Measurements from ENCODE around the gene CDK6.

The CDK6 gene

GRCh38 chr7:92793656-92794205, 42.6 kb downstream of the CDK6 start:
- Histone ChIP-seq H3K4me1 (ENCODE audit: control insufficient read depth, insufficient read depth, low read length) (peaks cover 2% of the 10 kb centered on the region; the same call in 1 of the 2 replicates), H3K36me3 (ENCODE audit: control insufficient read depth, insufficient read depth, low read length) (no peaks in the 10 kb centered on the region; the same call in 1 of the 2 replicates), H3K27ac (ENCODE audit: low read depth, low read length) (no peak overlapping the region), H3K27me3 (ENCODE audit: control insufficient read depth, insufficient read depth, low read length) (no peaks in the 10 kb centered on the region), H3K9me3 (ENCODE audit: control insufficient read depth, insufficient read depth, low read depth, low read length) (peaks cover 13% of the 10 kb centered on the region), H3K9ac (ENCODE audit: low read length) (no peak overlapping the region), H3K4me3 (ENCODE audit: low read depth, low read length) (no peak overlapping the region)

GRCh38 chr7:92790992-92791391, 45.4 kb downstream of the CDK6 start:
- H3K9ac ChIP-seq (ENCODE audit: low read length): no peak overlapping the region
- no peaks in the 10 kb centered on the region; the same call in 1 of the 2 replicates for H3K36me3 ChIP-seq (ENCODE audit: control insufficient read depth, insufficient read depth, low read length)
- H3K9me3 ChIP-seq (ENCODE audit: control insufficient read depth, insufficient read depth, low read depth, low read length): peaks cover 17% of the 10 kb centered on the region
- H3K4me1 ChIP-seq (ENCODE audit: control insufficient read depth, insufficient read depth, low read length): peaks cover 3% of the 10 kb centered on the region; the same call in 1 of the 2 replicates
- H3K4me3 ChIP-seq (ENCODE audit: low read depth, low read length): no peak overlapping the region
- no peaks in the 10 kb centered on the region for H3K27me3 ChIP-seq (ENCODE audit: control insufficient read depth, insufficient read depth, low read length)
- no peak overlapping the region for H3K27ac ChIP-seq (ENCODE audit: low read depth, low read length)

DNA sequence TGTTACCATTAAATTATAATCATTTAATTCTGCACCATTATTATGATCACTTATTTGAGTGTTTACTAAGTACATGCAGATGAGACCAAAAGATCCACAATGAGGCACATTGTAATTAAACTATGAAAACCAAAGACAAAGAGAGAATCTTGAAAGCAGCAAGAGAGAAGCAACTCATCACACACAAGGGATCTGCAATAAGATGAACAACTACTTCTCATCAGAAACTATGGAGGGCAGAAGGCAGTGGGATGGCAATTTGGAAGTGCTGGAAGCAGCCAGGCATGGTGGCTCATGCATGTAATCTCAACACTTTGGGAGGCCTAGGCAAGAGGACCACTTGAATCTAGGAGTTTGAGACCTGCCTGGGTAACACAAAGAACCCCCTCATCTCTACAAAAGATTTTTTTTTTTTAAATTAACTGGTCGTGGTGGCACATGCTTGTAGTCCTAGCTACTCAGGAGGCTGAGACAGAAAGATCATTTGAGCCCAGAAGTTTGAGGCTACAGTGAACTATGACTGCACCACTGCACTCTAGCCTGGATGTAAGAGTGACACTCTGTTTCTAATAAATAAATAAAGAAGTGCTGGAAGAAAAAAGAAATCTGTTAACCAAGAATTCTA, 47.7 kb downstream of the CDK6 start:
- H3K27me3 ChIP-seq (ENCODE audit: control insufficient read depth, insufficient read depth, low read length): no peaks in the 10 kb centered on the region
- no peak overlapping the region for H3K27ac ChIP-seq (ENCODE audit: low read depth, low read length)
- H3K4me3 ChIP-seq (ENCODE audit: low read depth, low read length): no peak overlapping the region
- no peak overlapping the region for H3K9ac ChIP-seq (ENCODE audit: low read length)
- H3K9me3 ChIP-seq (ENCODE audit: control insufficient read depth, insufficient read depth, low read depth, low read length): peaks cover 17% of the 10 kb centered on the region
- H3K4me1 ChIP-seq (ENCODE audit: control insufficient read depth, insufficient read depth, low read length): peaks cover 14% of the 10 kb centered on the region
- no peaks in the 10 kb centered on the region; the same call in 1 of the 2 replicates for H3K36me3 ChIP-seq (ENCODE audit: control insufficient read depth, insufficient read depth, low read length)

GRCh38 chr7:92785923-92786322, 50.5 kb downstream of the CDK6 start:
- H3K4me1 ChIP-seq (ENCODE audit: control insufficient read depth, insufficient read depth, low read length): peaks cover 31% of the 10 kb centered on the region
- no peak overlapping the region for H3K27ac ChIP-seq (ENCODE audit: low read depth, low read length)
- no peaks in the 10 kb centered on the region for H3K27me3 ChIP-seq (ENCODE audit: control insufficient read depth, insufficient read depth, low read length)
- H3K9me3 ChIP-seq (ENCODE audit: control insufficient read depth, insufficient read depth, low read depth, low read length): peaks cover 16% of the 10 kb centered on the region
- H3K36me3 ChIP-seq (ENCODE audit: control insufficient read depth, insufficient read depth, low read length): no peaks in the 10 kb centered on the region; the same call in 1 of the 2 replicates
- no peak overlapping the region for H3K4me3 ChIP-seq (ENCODE audit: low read depth, low read length)
- no peak overlapping the region for H3K9ac ChIP-seq (ENCODE audit: low read length)

GRCh38 chr7:92784935-92785334, 51.4 kb downstream of the CDK6 start:
- Histone ChIP-seq H3K36me3 (ENCODE audit: control insufficient read depth, insufficient read depth, low read length) (no peaks in the 10 kb centered on the region), H3K4me1 (ENCODE audit: control insufficient read depth, insufficient read depth, low read length) (peaks cover 31% of the 10 kb centered on the region), H3K9ac (ENCODE audit: low read length) (no peak overlapping the region), H3K4me3 (ENCODE audit: low read depth, low read length) (no peak overlapping the region), H3K9me3 (ENCODE audit: control insufficient read depth, insufficient read depth, low read depth, low read length) (peaks cover 11% of the 10 kb centered on the region), H3K27me3 (ENCODE audit: control insufficient read depth, insufficient read depth, low read length) (no peaks in the 10 kb centered on the region), H3K27ac (ENCODE audit: low read depth, low read length) (no peak overlapping the region)

DNA sequence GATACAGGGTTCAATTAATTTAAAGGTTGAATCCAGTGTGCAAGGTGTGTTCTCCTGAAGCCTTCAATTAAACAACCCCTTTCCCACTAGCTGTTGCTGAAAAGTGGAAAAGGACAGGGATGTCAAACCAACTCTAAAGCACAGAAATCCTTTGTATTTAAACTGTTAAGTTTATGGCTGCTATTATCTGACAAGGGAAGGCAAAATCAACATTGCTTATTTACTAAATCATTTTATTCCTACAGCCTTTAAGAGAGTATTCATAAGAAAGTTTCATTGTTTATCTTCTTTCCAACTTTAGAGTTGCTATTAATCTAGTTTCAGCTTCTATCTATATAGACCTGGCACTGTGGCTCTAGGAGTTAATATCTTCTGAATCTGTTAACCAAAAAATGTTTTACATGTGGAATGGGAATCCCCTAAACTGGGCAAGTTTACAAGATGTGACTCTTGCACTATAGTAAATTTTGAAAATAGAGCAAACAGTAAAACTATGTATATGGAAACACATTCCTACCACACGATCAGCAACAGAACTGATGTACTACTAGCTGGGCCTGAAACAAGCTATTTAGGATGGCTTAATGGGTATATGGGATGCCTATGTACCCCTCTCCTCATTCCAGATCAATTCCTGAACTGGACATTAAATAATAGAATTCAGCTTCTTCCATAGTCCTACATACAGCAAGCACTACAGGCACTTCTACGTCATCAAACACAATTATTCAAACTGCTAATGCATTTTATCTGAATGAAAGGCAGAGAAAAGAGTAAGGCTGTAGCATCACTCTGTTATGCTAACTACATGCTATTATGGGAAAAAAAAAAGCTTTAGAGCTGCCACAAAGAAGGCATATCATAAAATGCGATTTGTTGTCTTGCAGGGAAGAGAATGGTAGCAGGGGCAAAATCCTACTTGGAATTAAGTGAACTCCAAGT, 52.8 kb downstream of the CDK6 start:
- peaks cover 2% of the 10 kb centered on the region for H3K9me3 ChIP-seq (ENCODE audit: control insufficient read depth, insufficient read depth, low read depth, low read length)
- no peaks in the 10 kb centered on the region for H3K36me3 ChIP-seq (ENCODE audit: control insufficient read depth, insufficient read depth, low read length)
- no peak overlapping the region for H3K9ac ChIP-seq (ENCODE audit: low read length)
- H3K4me3 ChIP-seq (ENCODE audit: low read depth, low read length): no peak overlapping the region
- no peak overlapping the region for H3K27ac ChIP-seq (ENCODE audit: low read depth, low read length)
- peaks cover 31% of the 10 kb centered on the region for H3K4me1 ChIP-seq (ENCODE audit: control insufficient read depth, insufficient read depth, low read length)
- no peaks in the 10 kb centered on the region for H3K27me3 ChIP-seq (ENCODE audit: control insufficient read depth, insufficient read depth, low read length)

DNA sequence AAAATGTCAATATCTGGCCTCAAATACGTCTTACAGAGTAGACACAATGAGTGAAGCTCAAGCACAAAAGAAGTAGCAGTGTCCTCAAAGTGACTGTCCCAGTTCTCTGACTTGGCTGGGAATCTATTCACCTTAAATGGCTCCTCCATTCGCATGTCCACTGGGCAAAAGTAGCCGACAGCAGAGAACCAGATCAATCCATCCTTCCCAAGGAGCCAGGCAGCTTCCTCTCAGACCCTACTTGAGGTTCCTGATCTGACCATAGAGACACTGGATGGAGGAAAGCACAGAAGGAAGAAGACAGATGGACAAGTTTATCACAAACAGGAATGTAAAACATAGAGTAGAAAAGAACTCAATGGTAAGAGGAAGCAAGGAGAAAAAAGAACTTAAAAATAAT, 53.5 kb downstream of the CDK6 start:
- H3K27ac ChIP-seq (ENCODE audit: low read depth, low read length): no peak overlapping the region
- peaks cover 3% of the 10 kb centered on the region; the same call in 1 of the 2 replicates for H3K9me3 ChIP-seq (ENCODE audit: control insufficient read depth, insufficient read depth, low read depth, low read length)
- no peak overlapping the region for H3K4me3 ChIP-seq (ENCODE audit: low read depth, low read length)
- H3K36me3 ChIP-seq (ENCODE audit: control insufficient read depth, insufficient read depth, low read length): no peaks in the 10 kb centered on the region
- H3K4me1 ChIP-seq (ENCODE audit: control insufficient read depth, insufficient read depth, low read length): peaks cover 31% of the 10 kb centered on the region
- H3K9ac ChIP-seq (ENCODE audit: low read length): no peak overlapping the region
- H3K27me3 ChIP-seq (ENCODE audit: control insufficient read depth, insufficient read depth, low read length): no peaks in the 10 kb centered on the region

DNA sequence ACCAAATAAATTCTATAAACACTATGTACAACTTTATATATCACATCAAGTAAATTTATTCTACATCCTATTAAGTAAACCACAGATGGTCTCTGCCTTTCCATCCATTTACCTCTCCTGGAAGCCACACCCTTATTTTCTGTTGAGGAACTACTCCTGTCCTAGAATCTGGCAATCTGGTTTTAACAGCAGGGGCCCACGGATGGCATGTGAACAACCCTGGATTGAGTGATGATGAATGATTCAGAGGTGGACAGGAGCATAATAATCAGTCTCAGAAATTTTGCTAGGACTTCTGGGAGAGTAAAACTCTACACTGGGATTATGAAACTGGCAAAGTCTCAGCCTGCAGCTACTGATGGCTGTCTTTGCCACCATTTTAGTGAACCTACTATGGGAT, 54.1 kb downstream of the CDK6 start:
- Histone ChIP-seq H3K27ac (ENCODE audit: low read depth, low read length) (no peak overlapping the region), H3K4me1 (ENCODE audit: control insufficient read depth, insufficient read depth, low read length) (peaks cover 31% of the 10 kb centered on the region), H3K4me3 (ENCODE audit: low read depth, low read length) (no peak overlapping the region), H3K9me3 (ENCODE audit: control insufficient read depth, insufficient read depth, low read depth, low read length) (peaks cover 3% of the 10 kb centered on the region; the same call in 1 of the 2 replicates), H3K27me3 (ENCODE audit: control insufficient read depth, insufficient read depth, low read length) (no peaks in the 10 kb centered on the region), H3K9ac (ENCODE audit: low read length) (no peak overlapping the region), H3K36me3 (ENCODE audit: control insufficient read depth, insufficient read depth, low read length) (no peaks in the 10 kb centered on the region)

DNA sequence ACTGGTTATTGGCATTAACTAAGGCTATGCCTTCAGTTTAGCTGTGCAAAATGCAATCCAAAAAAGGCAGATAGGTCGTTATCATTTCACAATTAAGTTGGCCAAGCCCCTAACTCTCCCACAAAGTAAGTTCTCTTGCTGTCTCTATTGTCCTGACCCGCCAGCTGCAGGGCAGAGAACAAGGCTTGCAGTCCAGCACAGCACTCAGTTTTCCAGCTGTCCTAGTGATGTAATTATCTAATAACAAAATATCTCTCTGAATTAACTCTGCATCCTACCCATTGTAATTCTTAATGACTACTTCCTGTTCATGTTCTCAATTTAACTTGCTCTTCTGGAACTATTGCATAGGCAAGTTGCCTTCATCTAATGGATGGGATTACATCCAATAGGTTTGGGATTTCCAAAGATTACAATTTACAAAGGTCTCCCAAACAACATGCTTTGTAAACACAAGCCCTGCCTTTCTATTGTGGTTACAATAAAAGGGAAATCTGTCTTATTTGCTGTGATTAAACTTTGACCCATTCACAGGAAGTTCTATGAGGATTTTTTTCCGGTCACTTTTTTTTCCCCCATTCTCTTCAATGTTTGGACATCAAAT, 55.2 kb downstream of the CDK6 start:
- Histone ChIP-seq H3K27ac (ENCODE audit: low read depth, low read length) (no peak overlapping the region), H3K4me3 (ENCODE audit: low read depth, low read length) (no peak overlapping the region), H3K27me3 (ENCODE audit: control insufficient read depth, insufficient read depth, low read length) (no peaks in the 10 kb centered on the region), H3K9ac (ENCODE audit: low read length) (no peak overlapping the region), H3K9me3 (ENCODE audit: control insufficient read depth, insufficient read depth, low read depth, low read length) (peaks cover 3% of the 10 kb centered on the region; the same call in 1 of the 2 replicates), H3K36me3 (ENCODE audit: control insufficient read depth, insufficient read depth, low read length) (no peaks in the 10 kb centered on the region), H3K4me1 (ENCODE audit: control insufficient read depth, insufficient read depth, low read length) (peaks cover 30% of the 10 kb centered on the region)

DNA sequence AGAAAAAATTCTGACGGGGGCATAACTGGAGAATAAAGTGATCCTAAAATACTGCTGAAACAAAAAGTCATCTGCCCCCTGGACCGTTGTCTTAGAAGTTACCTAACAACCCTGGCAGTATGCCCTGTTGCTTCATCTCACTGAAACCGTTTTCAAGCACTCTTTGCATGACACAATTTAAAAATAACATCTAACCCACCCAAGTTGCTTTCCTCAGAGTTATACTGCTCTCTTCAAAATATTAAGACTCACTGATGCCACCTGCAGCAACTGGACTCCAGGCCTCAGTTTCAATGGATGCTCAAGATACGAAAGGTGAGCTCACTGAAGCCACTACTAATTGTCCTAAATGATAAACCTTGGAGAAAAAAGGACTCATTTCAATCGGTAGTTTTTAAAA, 57.4 kb downstream of the CDK6 start:
- H3K36me3 ChIP-seq (ENCODE audit: control insufficient read depth, insufficient read depth, low read length): peaks cover 6% of the 10 kb centered on the region; the same call in 1 of the 2 replicates
- no peak overlapping the region for H3K4me3 ChIP-seq (ENCODE audit: low read depth, low read length)
- H3K27me3 ChIP-seq (ENCODE audit: control insufficient read depth, insufficient read depth, low read length): no peaks in the 10 kb centered on the region
- H3K4me1 ChIP-seq (ENCODE audit: control insufficient read depth, insufficient read depth, low read length): peaks cover 20% of the 10 kb centered on the region
- no peak overlapping the region for H3K9ac ChIP-seq (ENCODE audit: low read length)
- peaks cover 3% of the 10 kb centered on the region; the same call in 1 of the 2 replicates for H3K9me3 ChIP-seq (ENCODE audit: control insufficient read depth, insufficient read depth, low read depth, low read length)
- no peak overlapping the region for H3K27ac ChIP-seq (ENCODE audit: low read depth, low read length)

All from HUES6 (cell line).